ENCODE results near the gene KLHDC10.

- TF ChIP-seq CTCF (IDR thresholded peaks at IDR 0.05) (no peak), POLR2A (IDR thresholded peaks at IDR 0.05) (no peak)
Measured at GRCh38 chr7:130124711-130125110, 54.4 kb downstream of the KLHDC10 start.
